ENCODE results near the gene NANP.
"Not testable (repeated sequence)": the region's sequence is repeated elsewhere in the genome, so short reads cannot be mapped to it uniquely, and the experiment has no call there.

Gene NANP

GRCh38 chr20:25606094-25606695 lies 17.6 kb downstream of the NANP start:
- Histone ChIP-seq H3K4me1 (ENCODE audit: control insufficient read depth, insufficient read depth, low read length) (no peaks in the 10 kb centered on the region), H3K9me3 (ENCODE audit: control insufficient read depth, low read length) (no peaks in the 10 kb centered on the region), H3K4me3 (ENCODE audit: insufficient read depth, low read depth, low read length) (no peak overlapping the region), H3K27ac (ENCODE audit: insufficient read depth, low read depth, low read length, poor library complexity, severe bottlenecking) (no peak overlapping the region), H3K27me3 (ENCODE audit: control insufficient read depth, insufficient read depth, low read length, poor library complexity, severe bottlenecking) (no peaks in the 10 kb centered on the region), H3K36me3 (ENCODE audit: control insufficient read depth, insufficient read depth, low read length) (no peaks in the 10 kb centered on the region)
- WGBS, 2 experiments, result 80 to 100% methylated on average over 1 of the region's 1 CpG

- H3K36me3 ChIP-seq (ENCODE audit: control insufficient read depth, insufficient read depth, low read length), result no peaks in the 10 kb centered on the region
- no peak overlapping the region for H3K27ac ChIP-seq (ENCODE audit: insufficient read depth, low read depth, low read length, poor library complexity, severe bottlenecking)
- no peaks in the 10 kb centered on the region for H3K4me1 ChIP-seq (ENCODE audit: control insufficient read depth, insufficient read depth, low read length)
- WGBS, 2 experiments, result 90 to 94% methylated on average over 7 of the region's 7 CpGs
- H3K9me3 ChIP-seq (ENCODE audit: control insufficient read depth, low read length), result no peaks in the 10 kb centered on the region
- H3K4me3 ChIP-seq (ENCODE audit: insufficient read depth, low read depth, low read length), result no peak overlapping the region
- no peaks in the 10 kb centered on the region for H3K27me3 ChIP-seq (ENCODE audit: control insufficient read depth, insufficient read depth, low read length, poor library complexity, severe bottlenecking)
Measured at GRCh38 chr20:25605148-25605547, 18.7 kb downstream of the NANP start.

- 94 to 97% methylated on average over 9 of the region's 9 CpGs for WGBS, 2 experiments
- Histone ChIP-seq H3K36me3 (ENCODE audit: control insufficient read depth, insufficient read depth, low read length) (no peaks in the 10 kb centered on the region), H3K4me3 (ENCODE audit: insufficient read depth, low read depth, low read length) (no peak overlapping the region), H3K27me3 (ENCODE audit: control insufficient read depth, insufficient read depth, low read length, poor library complexity, severe bottlenecking) (no peaks in the 10 kb centered on the region), H3K4me1 (ENCODE audit: control insufficient read depth, insufficient read depth, low read length) (no peaks in the 10 kb centered on the region), H3K9me3 (ENCODE audit: control insufficient read depth, low read length) (no peaks in the 10 kb centered on the region), H3K27ac (ENCODE audit: insufficient read depth, low read depth, low read length, poor library complexity, severe bottlenecking) (no peak overlapping the region)
Measured at GRCh38 chr20:25604611-25605010, 19.2 kb downstream of the NANP start.

GRCh38 chr20:25602914-25603309 lies 20.9 kb downstream of the NANP start:
- H3K36me3 ChIP-seq (ENCODE audit: control insufficient read depth, insufficient read depth, low read length); H3K9me3 ChIP-seq (ENCODE audit: control insufficient read depth, low read length); H3K4me1 ChIP-seq (ENCODE audit: control insufficient read depth, insufficient read depth, low read length); H3K27me3 ChIP-seq (ENCODE audit: control insufficient read depth, insufficient read depth, low read length, poor library complexity, severe bottlenecking); H3K27ac ChIP-seq (ENCODE audit: insufficient read depth, low read depth, low read length, poor library complexity, severe bottlenecking); H3K4me3 ChIP-seq (ENCODE audit: insufficient read depth, low read depth, low read length): not testable (repeated sequence)
- WGBS, 2 experiments, result 96 to 97% methylated on average over 7 of the region's 9 CpGs

DNA sequence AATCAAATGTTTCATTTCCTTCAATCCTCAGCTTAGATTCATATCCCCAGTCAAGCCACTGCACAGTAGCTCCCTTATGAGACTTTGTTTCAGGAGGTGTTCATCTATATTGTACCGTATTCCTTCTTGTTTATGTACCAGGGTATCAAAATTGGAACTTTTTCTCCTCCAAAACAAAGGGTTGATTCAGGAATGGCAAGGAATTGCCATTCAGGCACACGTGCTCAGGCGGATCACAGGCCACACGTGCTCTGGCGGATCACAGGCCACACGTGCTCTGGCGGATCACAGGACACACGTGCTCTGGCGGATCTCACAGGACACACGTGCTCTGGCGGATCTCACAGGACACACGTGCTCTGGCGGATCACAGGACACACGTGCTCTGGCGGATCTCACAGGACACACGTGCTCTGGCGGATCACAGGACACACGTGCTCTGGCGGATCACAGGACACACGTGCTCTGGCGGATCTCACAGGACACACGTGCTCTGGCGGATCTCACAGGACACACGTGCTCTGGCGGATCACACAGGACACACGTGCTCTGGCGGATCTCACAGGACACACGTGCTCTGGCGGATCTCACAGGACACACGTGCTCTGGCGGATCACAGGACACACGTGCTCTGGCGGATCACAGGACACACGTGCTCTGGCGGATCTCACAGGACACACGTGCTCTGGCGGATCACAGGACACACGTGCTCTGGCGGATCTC lies 21.5 kb downstream of the NANP start:
- H3K27ac ChIP-seq (ENCODE audit: insufficient read depth, low read depth, low read length, poor library complexity, severe bottlenecking); H3K36me3 ChIP-seq (ENCODE audit: control insufficient read depth, insufficient read depth, low read length); H3K9me3 ChIP-seq (ENCODE audit: control insufficient read depth, low read length); H3K4me3 ChIP-seq (ENCODE audit: insufficient read depth, low read depth, low read length); H3K4me1 ChIP-seq (ENCODE audit: control insufficient read depth, insufficient read depth, low read length); H3K27me3 ChIP-seq (ENCODE audit: control insufficient read depth, insufficient read depth, low read length, poor library complexity, severe bottlenecking): not testable (repeated sequence)
- 94 to 98% methylated on average over 29 to 30 of the region's 39 CpGs for WGBS, 2 experiments

DNA sequence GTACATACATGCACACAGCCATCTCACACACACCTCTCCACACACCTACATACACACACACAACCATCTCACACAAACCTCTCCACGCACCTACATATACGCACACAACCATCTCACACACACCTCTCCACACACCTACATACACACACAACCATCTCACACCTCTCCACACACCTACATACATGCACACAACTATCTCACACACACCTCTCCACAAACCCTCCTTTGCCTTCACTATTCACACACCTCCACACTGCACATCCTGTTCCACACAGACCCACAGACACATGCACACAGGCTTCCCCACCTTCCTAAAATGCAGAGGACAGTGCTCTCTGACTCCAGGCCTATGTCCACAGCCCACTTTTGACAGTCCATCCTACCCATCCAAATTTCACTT lies 22.2 kb downstream of the NANP start:
- H3K27me3 ChIP-seq (ENCODE audit: control insufficient read depth, insufficient read depth, low read length, poor library complexity, severe bottlenecking), result no peaks in the 10 kb centered on the region
- no peaks in the 10 kb centered on the region for H3K4me1 ChIP-seq (ENCODE audit: control insufficient read depth, insufficient read depth, low read length)
- 85 to 87% methylated on average over 2 of the region's 2 CpGs for WGBS, 2 experiments
- H3K4me3 ChIP-seq (ENCODE audit: insufficient read depth, low read depth, low read length), result no peak overlapping the region
- H3K9me3 ChIP-seq (ENCODE audit: control insufficient read depth, low read length), result no peaks in the 10 kb centered on the region
- H3K27ac ChIP-seq (ENCODE audit: insufficient read depth, low read depth, low read length, poor library complexity, severe bottlenecking), result no peak overlapping the region
- H3K36me3 ChIP-seq (ENCODE audit: control insufficient read depth, insufficient read depth, low read length), result no peaks in the 10 kb centered on the region

- 88 to 90% methylated on average over 10 of the region's 10 CpGs for WGBS, 2 experiments
- H3K27ac ChIP-seq (ENCODE audit: insufficient read depth, low read depth, low read length, poor library complexity, severe bottlenecking), result no peak overlapping the region
- no peaks in the 10 kb centered on the region for H3K4me1 ChIP-seq (ENCODE audit: control insufficient read depth, insufficient read depth, low read length)
- no peaks in the 10 kb centered on the region for H3K9me3 ChIP-seq (ENCODE audit: control insufficient read depth, low read length)
- no peak overlapping the region for H3K4me3 ChIP-seq (ENCODE audit: insufficient read depth, low read depth, low read length)
- H3K36me3 ChIP-seq (ENCODE audit: control insufficient read depth, insufficient read depth, low read length), result no peaks in the 10 kb centered on the region
- H3K27me3 ChIP-seq (ENCODE audit: control insufficient read depth, insufficient read depth, low read length, poor library complexity, severe bottlenecking), result no peaks in the 10 kb centered on the region
Measured at GRCh38 chr20:25600632-25601031, 23.2 kb downstream of the NANP start.

DNA sequence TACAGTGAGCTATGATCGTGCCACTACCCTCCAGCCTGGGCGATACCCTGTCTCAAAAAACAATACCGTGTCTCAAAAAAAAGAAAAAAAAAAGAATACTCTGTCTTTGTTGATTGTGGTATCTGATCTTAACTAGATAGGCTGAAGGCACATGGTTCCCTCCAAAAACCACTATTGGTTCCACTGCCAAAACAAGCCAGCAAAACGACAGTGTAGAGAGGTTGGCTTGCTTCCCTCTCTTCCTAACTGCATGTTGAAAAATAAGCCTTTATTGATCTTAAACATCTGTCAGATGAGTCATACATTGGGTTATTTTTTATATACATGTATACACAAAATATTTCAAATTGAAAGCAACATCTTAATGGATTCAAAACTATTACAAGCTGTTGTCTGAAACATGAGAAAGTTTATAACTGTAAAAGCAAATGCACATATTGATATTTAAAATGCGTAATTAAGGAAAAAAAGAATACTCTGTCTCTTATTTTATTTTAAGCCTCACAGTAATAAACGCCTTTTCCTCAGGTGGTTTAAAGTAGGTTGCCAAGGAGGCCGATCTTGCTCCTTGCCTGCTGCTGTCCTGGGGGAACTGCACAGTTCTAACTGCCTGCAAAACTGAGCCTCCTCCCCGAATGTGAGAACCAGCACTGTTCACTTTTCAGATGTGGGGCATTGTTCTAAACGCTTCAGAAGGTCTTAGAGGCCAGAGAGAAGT lies 31.5 kb downstream of the NANP start:
- 87 to 90% methylated on average over 8 to 9 of the region's 9 CpGs for WGBS, 2 experiments
- Histone ChIP-seq H3K27ac (ENCODE audit: insufficient read depth, low read depth, low read length, poor library complexity, severe bottlenecking) (no peak overlapping the region), H3K4me3 (ENCODE audit: insufficient read depth, low read depth, low read length) (no peak overlapping the region), H3K27me3 (ENCODE audit: control insufficient read depth, insufficient read depth, low read length, poor library complexity, severe bottlenecking) (no peaks in the 10 kb centered on the region), H3K36me3 (ENCODE audit: control insufficient read depth, insufficient read depth, low read length) (no peaks in the 10 kb centered on the region), H3K9me3 (ENCODE audit: control insufficient read depth, low read length) (no peaks in the 10 kb centered on the region), H3K4me1 (ENCODE audit: control insufficient read depth, insufficient read depth, low read length) (no peaks in the 10 kb centered on the region)

- not testable (repeated sequence) for H3K27ac ChIP-seq (ENCODE audit: insufficient read depth, low read depth, low read length, poor library complexity, severe bottlenecking); H3K27me3 ChIP-seq (ENCODE audit: control insufficient read depth, insufficient read depth, low read length, poor library complexity, severe bottlenecking); H3K9me3 ChIP-seq (ENCODE audit: control insufficient read depth, low read length); H3K36me3 ChIP-seq (ENCODE audit: control insufficient read depth, insufficient read depth, low read length); H3K4me3 ChIP-seq (ENCODE audit: insufficient read depth, low read depth, low read length); H3K4me1 ChIP-seq (ENCODE audit: control insufficient read depth, insufficient read depth, low read length)
- WGBS, 2 experiments, result 95 to 98% methylated on average over 4 of the region's 4 CpGs
Measured at GRCh38 chr20:25590778-25591177, 33.0 kb downstream of the NANP start.

DNA sequence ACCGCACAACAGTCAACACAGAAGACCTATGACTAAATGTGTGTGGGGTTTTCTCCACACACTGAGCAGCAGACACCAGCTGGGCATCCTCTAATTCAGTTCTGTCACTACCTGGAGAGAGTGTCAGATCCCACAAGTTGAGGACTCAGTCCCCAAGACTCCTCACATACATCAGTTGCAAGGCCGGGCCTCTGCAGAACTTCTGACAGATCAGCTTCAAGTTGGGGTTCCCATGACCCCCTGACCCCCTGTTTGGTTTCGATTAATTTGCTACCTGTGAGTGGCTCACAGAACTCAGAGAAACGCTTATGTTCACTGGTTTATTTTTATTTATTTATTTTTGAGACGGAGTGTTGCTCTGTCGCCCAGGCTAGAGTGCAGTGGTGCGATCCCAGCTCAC lies 35.3 kb downstream of the NANP start:
- no peak overlapping the region for H3K4me3 ChIP-seq (ENCODE audit: insufficient read depth, low read depth, low read length)
- no peak overlapping the region for H3K27ac ChIP-seq (ENCODE audit: insufficient read depth, low read depth, low read length, poor library complexity, severe bottlenecking)
- H3K36me3 ChIP-seq (ENCODE audit: control insufficient read depth, insufficient read depth, low read length), result no peaks in the 10 kb centered on the region
- no peaks in the 10 kb centered on the region for H3K27me3 ChIP-seq (ENCODE audit: control insufficient read depth, insufficient read depth, low read length, poor library complexity, severe bottlenecking)
- no peaks in the 10 kb centered on the region for H3K9me3 ChIP-seq (ENCODE audit: control insufficient read depth, low read length)
- no peaks in the 10 kb centered on the region for H3K4me1 ChIP-seq (ENCODE audit: control insufficient read depth, insufficient read depth, low read length)
- 93 to 94% methylated on average over 7 of the region's 7 CpGs for WGBS, 2 experiments

Measured in ectodermal cell (in vitro differentiated cells).